ENCODE results near the gene HBZ.

The HBZ gene

GRCh38 chr16:185213-185612 lies 32.8 kb downstream of the HBZ start:
- no peak overlapping the region for H3K4me3 Mint-ChIP-seq
- TF ChIP-seq CTCF (IDR thresholded peaks at IDR 0.05), result no peak
- peaks cover 3% of the 10 kb centered on the region for H3K27me3 Mint-ChIP-seq (ENCODE audit: low read depth, poor library complexity)
- H3K27ac Mint-ChIP-seq, result peak overlapping the region; percentile 62
- H3K36me3 Mint-ChIP-seq (ENCODE audit: low read depth), result peaks cover 44% of the 10 kb centered on the region
- no peaks in the 10 kb centered on the region for H3K4me1 Mint-ChIP-seq
- H3K9me3 Mint-ChIP-seq, result no peaks in the 10 kb centered on the region
- no peak for DNase-seq

GRCh38 chr16:185691-186090 lies 33.2 kb downstream of the HBZ start:
- peak overlapping the region; percentile 69 for H3K27ac Mint-ChIP-seq
- H3K9me3 Mint-ChIP-seq, result no peaks in the 10 kb centered on the region
- DNase-seq, result no peak
- H3K27me3 Mint-ChIP-seq (ENCODE audit: low read depth, poor library complexity), result peaks cover 3% of the 10 kb centered on the region
- H3K4me3 Mint-ChIP-seq, result no peak overlapping the region
- H3K4me1 Mint-ChIP-seq, result no peaks in the 10 kb centered on the region
- H3K36me3 Mint-ChIP-seq (ENCODE audit: low read depth), result peaks cover 49% of the 10 kb centered on the region
- TF ChIP-seq CTCF (IDR thresholded peaks at IDR 0.05), result no peak

- H3K36me3 Mint-ChIP-seq (ENCODE audit: low read depth), result peaks cover 65% of the 10 kb centered on the region
- no peaks in the 10 kb centered on the region for H3K4me1 Mint-ChIP-seq
- H3K27me3 Mint-ChIP-seq (ENCODE audit: low read depth, poor library complexity), result no peaks in the 10 kb centered on the region
- no peak for DNase-seq
- H3K4me3 Mint-ChIP-seq, result no peak overlapping the region
- H3K27ac Mint-ChIP-seq, result no peak overlapping the region
- no peaks in the 10 kb centered on the region for H3K9me3 Mint-ChIP-seq
- no peak for TF ChIP-seq CTCF (IDR thresholded peaks at IDR 0.05)
Measured at GRCh38 chr16:187330-187729, 34.9 kb downstream of the HBZ start.

- no peak for TF ChIP-seq CTCF (IDR thresholded peaks at IDR 0.05)
- no peaks in the 10 kb centered on the region for H3K9me3 Mint-ChIP-seq
- no peak for DNase-seq
- H3K36me3 Mint-ChIP-seq (ENCODE audit: low read depth), result peaks cover 65% of the 10 kb centered on the region
- H3K27ac Mint-ChIP-seq, result no peak overlapping the region
- H3K4me1 Mint-ChIP-seq, result no peaks in the 10 kb centered on the region
- H3K27me3 Mint-ChIP-seq (ENCODE audit: low read depth, poor library complexity), result no peaks in the 10 kb centered on the region
- H3K4me3 Mint-ChIP-seq, result no peak overlapping the region
Measured at GRCh38 chr16:188674-189073, 36.2 kb downstream of the HBZ start.

- DNase-seq, result no peak
- Mint-ChIP-seq H3K4me1 (no peaks in the 10 kb centered on the region), H3K36me3 (ENCODE audit: low read depth) (peaks cover 70% of the 10 kb centered on the region), H3K27ac (no peak overlapping the region), H3K4me3 (no peak overlapping the region), H3K27me3 (ENCODE audit: low read depth, poor library complexity) (no peaks in the 10 kb centered on the region), H3K9me3 (no peaks in the 10 kb centered on the region)
- TF ChIP-seq CTCF (IDR thresholded peaks at IDR 0.05), result no peak
Measured at GRCh38 chr16:189604-190186, 37.3 kb downstream of the HBZ start.

GRCh38 chr16:191831-192230 lies 39.4 kb downstream of the HBZ start:
- H3K4me3 Mint-ChIP-seq, result no peak overlapping the region
- H3K9me3 Mint-ChIP-seq, result no peaks in the 10 kb centered on the region
- H3K27me3 Mint-ChIP-seq (ENCODE audit: low read depth, poor library complexity), result no peaks in the 10 kb centered on the region
- DNase-seq, result no peak
- no peak for TF ChIP-seq CTCF (IDR thresholded peaks at IDR 0.05)
- peaks cover 76% of the 10 kb centered on the region for H3K36me3 Mint-ChIP-seq (ENCODE audit: low read depth)
- H3K4me1 Mint-ChIP-seq, result no peaks in the 10 kb centered on the region
- peak overlapping the region; percentile 31 for H3K27ac Mint-ChIP-seq
